GM18507 (cell line): ENCODE data around the gene EPHB1.
"Not testable (repeated sequence)": the region's sequence is repeated elsewhere in the genome, so short reads cannot be mapped to it uniquely, and the experiment has no call there.

Experiments
- DNase-seq: peaks from one replicate; pipeline ENCODE4 v3.0.0; 2011; ENCODE audit warnings: low read depth; ENCODE audit not compliant: insufficient read length; ENCODE audit errors: extremely low spot score
- FAIRE-seq: peaks from 2 replicates; lab custom pipeline; 2011; peaks lifted over from hg19 to GRCh38; lab: Jason Lieb, UNC

The EPHB1 gene

GRCh38 chr3:135055449-135055848 is 260.4 kb downstream of the EPHB1 start:
- no peak for FAIRE-seq
- DNase-seq = no peak

- DNase-seq = no peak
These were observed 261.1 kb downstream of the EPHB1 start for GRCh38 chr3:135056084-135056730.

DNA sequence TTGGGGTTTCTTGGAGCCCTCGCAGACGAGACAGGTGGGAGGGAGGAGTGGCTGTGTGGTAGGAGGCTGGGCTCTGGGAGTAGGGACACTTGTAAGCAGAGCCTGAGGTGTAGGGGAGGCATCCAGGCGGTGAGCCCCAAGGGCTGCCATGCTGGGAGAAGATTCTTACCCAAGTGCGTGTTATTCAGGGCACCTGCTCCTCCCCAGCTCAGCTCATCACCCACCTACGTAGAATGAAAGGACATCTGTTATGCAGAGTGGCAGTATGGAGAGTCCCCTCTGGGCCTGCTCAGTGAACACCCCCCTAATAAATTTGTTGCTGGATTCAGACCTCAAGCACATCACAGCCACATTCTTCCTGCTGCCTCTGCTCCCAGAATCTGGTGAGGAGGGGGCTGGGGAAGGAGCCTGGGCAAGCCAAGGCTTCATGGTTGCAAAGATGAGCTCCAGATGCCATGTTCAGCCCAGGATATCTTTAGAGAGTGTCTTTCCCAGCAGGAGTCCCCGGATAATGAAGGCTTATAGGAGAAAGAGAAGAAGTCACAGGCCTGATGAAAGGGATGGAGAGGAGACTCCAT is 261.8 kb downstream of the EPHB1 start:
- DNase-seq (no peak), FAIRE-seq (no peak)

More at GRCh38 chr3:135056084-135056730, 261.1 kb downstream of the EPHB1 start:
- FAIRE-seq = no peak

DNA sequence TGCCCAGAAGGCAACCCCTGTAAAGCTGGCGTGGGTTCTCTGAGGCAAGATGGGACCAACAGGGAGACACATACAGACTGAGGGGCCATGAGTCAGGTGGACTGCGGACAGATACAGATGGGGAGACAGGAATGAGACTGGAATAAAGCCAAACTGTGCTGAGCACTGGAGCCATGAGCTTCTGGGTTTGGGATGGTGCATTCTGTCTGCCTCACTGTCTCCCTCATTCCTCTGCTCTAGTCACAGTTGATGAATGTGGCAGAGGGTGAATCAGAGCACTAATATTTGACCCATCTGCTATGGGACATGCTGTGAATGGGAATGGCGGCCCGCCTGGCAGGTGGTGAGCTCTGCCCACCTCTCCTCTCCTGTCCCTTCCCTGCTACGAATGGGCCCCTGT is 262.9 kb downstream of the EPHB1 start:
- FAIRE-seq (no peak), DNase-seq (no peak)

- no peak for FAIRE-seq
- DNase-seq = no peak
These were observed 264.5 kb downstream of the EPHB1 start for GRCh38 chr3:135059580-135059979.

DNA sequence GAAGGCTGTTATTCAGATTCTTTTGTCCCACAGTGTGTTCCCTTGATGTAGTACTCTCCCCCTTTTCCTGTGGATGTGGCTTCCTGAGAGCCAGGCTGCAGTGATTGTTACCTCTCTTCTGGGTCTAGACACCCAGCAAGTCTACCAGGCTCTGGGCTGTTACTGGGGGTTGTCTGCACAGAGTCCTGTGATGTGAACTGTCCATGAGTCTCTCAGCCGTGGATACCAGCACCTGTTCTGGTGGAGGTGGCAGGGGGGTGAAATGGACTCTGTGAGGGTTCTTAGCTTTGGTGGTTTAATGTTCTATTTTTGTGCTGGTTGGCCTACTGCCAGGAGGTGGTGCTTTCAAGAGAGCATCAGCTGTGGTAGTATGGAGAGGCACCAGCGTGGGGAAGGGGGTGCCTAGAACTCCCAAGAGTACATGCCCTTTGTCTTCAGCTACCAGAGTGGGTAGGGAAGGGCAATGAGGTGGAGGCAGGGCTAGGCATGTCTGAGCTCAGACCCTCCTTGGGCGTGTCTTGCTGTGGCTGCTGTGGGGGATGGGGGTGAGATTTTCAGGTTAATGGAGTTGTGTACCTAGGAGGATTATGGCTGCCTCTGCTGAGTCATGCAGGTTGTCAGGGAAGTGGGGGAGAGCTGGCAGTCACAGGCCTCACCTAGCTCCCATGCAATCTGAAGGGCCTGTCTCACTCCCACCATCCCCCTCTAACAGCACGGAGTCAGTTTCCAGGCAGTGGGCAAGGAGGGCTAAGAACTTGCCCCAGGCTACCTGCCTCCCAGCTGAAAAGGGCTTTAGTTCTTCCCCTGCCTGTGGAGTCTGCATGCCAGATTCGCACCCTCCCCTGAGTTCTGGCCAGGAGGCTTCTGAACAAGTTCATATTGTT is 272.0 kb downstream of the EPHB1 start:
- not testable (repeated sequence) for DNase-seq
- FAIRE-seq = peak; percentile 42

GRCh38 chr3:135068011-135068410 is 273.0 kb downstream of the EPHB1 start:
- no peak for FAIRE-seq
- DNase-seq = no peak

- FAIRE-seq (no peak), DNase-seq (no peak)
These were observed 274.3 kb downstream of the EPHB1 start for GRCh38 chr3:135069406-135069805.

GRCh38 chr3:135071483-135071882 is 276.4 kb downstream of the EPHB1 start:
- no peak for DNase-seq
- FAIRE-seq = no peak

DNA sequence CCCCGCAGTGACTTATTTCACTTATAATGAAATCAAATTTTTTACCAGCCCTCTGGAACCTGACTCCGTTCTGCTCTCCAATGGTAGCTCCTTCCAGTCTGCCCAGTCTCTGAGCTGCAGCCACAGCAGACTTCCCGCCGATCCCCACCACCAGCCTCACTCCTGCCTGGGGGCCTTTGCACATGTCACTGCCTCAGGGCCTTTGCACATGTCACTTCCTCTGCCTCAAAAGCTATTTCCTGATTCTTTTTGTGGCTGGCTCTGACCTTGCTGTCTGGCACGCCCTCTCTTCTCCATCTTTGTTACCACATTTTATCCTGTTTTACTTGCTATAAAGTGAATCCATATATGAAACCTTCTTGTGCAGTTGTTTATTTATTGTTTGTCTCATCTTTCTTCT is 277.4 kb downstream of the EPHB1 start:
- no peak for DNase-seq
- no peak for FAIRE-seq

DNA sequence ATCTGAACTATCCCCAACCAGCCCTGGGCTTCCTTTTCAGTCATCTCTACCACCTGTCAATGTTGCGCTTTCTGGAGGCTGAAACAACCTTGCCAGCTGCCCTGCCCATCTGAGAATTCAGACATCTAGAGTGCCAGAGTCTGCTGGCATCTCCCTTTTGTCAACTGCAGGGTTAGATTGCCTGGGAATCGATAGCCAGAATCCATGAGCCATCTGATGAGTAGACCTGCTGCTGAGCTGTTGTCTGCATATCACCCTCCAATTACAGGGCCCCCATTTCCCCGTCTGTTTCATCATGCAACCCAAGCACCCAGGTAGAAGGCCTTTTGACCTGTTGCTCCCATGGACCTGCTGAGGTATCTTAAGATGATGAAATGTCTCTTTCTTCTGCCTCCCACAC is 280.1 kb downstream of the EPHB1 start:
- no peak for FAIRE-seq
- DNase-seq = no peak

- FAIRE-seq (no peak), DNase-seq (no peak)
These were observed 281.3 kb downstream of the EPHB1 start for GRCh38 chr3:135076341-135076740.

GRCh38 chr3:135077186-135077585 is 282.1 kb downstream of the EPHB1 start:
- no peak for FAIRE-seq

DNA sequence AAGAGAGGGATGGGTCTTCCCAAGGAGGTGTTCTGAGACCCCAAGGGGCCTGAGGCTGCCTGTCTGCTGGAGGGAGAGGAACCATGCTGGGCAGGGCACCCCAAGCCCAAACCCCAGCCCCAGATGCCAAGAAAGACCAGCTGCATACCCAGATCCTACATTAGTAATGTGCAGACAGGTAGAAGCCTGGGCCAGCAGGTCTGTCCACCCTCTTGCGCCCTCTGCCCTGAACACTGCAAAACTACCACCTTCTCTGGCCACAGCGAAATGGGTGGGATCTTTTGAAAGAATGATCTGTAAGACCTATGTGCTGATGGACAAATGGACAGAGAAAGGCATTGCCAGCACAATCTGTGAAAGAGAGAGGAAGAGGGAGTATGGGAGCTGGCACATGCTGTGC is 283.2 kb downstream of the EPHB1 start:
- no peak for FAIRE-seq
- no peak for DNase-seq

More at GRCh38 chr3:135077186-135077585, 282.1 kb downstream of the EPHB1 start:
- no peak for DNase-seq

DNA sequence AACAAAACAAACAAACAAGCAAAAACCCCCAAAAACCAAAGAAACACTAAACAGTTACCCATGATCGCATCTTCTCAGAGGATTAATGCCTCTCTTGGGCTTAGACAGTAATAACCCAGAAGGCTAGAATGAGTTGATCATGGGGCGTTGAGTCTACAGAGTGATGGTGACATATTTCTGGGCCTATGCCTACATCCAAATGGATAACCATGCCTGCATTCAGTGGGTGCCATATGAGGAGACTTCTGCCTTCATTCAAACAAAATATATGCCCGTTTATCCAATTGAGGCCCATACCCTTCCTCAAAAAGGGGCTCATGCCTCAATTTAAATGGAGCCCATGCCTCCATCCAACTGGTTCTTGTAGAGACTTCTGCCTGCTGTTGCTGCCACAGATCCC is 284.0 kb downstream of the EPHB1 start:
- DNase-seq (no peak), FAIRE-seq (no peak)

- DNase-seq = no peak
- no peak for FAIRE-seq
These were observed 286.4 kb downstream of the EPHB1 start for GRCh38 chr3:135081451-135081850.

GRCh38 chr3:135081856-135082434 is 286.9 kb downstream of the EPHB1 start:
- no peak for DNase-seq
- no peak for FAIRE-seq

DNA sequence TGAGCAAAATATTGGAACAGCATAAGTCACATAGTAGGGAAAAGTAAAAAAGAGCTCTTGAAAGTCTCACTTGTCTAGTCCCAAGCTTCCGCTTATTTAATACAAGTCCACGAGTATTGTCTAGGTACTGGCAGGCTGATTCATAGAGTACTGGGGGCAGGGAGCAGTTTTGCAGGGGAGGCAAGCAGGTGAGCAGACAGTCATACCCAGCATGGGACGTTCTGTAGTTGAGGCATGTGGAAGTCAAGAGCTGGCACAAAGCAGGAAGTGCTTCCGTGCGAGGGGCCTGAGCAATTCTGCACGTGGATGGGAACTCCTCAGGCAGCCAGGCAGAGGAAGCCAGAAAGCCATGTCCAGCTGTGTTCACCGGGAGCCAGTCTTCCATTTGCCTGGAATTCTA is 287.6 kb downstream of the EPHB1 start:
- no peak for DNase-seq
- no peak for FAIRE-seq

DNA sequence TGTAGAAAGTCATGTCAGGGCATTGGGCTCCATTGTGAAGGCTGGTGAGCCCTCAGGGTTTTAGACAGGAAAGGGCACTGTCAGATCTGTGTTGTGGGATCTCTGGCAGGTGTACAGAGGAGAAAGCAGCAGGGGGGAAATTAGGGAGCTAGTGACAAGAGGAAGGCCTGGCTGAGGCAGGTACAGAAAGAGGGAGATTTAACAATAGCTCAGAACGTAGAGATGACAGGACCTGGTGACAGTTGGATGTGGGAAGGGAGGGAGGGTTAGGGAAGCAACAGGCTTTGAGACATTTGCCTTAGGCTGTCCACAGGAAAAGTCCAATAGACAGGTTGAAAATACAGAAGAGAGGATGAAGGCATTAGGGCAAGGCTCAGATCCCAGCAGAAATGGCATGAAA is 288.1 kb downstream of the EPHB1 start:
- FAIRE-seq (no peak), DNase-seq (no peak)

DNA sequence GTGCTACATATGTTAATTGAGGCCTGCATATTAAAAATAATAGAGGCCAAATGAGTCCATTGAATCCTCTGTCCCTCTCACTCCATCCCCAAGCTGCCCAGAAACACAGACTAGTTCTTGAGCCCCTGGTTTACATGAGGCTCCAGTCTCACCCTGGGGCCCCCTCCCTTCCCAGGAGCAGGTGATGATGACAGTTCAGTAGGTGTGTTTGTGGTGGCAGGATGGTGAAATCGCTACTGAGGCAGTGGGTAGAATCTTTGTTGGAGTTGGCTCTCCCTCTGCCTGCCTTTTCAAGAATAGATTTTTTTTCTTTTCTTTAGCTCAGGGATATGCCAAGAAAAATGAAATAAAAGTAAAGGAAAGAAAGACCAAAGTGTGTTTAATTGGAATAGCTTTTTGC is 288.7 kb downstream of the EPHB1 start:
- DNase-seq (no peak), FAIRE-seq (no peak)
